ENCODE data around the gene TTN. TPM values are rescaled to one million over a fixed set of nuclear protein-coding genes. Genes with fewer than 3 reads are reported as not detected.

TTN gene
- total and polyA plus RNA-seq, 2 of the 8 experiments (the other 6 are each of a cell fraction or from before 2014, with no cell fraction given), result 0.30 to 9.7 TPM

- ChIA-PET POLR2A (ENCODE audit: partially characterized antibody) (no interaction called here), CTCF (ENCODE audit: partially characterized antibody) (interaction anchor here (0.6 kb wide), 1 partner anchor 68 kb away, joined by 3 read pairs; no protein-coding TSS in a partner anchor)
- Histone ChIP-seq H2BK12ac (ENCODE audit: low read depth, low read length) (no peak overlapping the region), H2BK20ac (ENCODE audit: low read length) (no peak overlapping the region), H2BK5ac (ENCODE audit: low read depth, low read length) (no peak overlapping the region), H2BK15ac (ENCODE audit: low read length) (no peak overlapping the region), H4K5ac (ENCODE audit: insufficient read length, low read depth, low read length) (no peak overlapping the region), H2AFZ (ENCODE audit: low read length) (no peak overlapping the region), H3K56ac (replicated peaks; ENCODE audit: insufficient read length, low read depth, low read length) (no peak overlapping the region), H3K23ac (ENCODE audit: insufficient read length) (no peak overlapping the region), H3K4me3 (ENCODE audit: extremely low read depth in 1 of 4, insufficient read depth in 2 of 4, low read depth in 3 of 4, low read length in 4 of 4) (no peak overlapping the region), H3K18ac (ENCODE audit: extremely low read depth, low read length) (no peak overlapping the region), H3K4me1 (replicated peaks in 1 of 4; ENCODE audit: control insufficient read depth in 3 of 4, insufficient read depth in 4 of 4, low read length in 3 of 4) (peaks cover 0 to 3% (median 0%) of the 10 kb centered on the region in 4 experiments; a peak in 1 of 7 replicates), H3K4me2 (ENCODE audit: insufficient read depth in 1 of 2, low read depth in 2 of 2, low read length in 2 of 2) (no peak overlapping the region), H3K36me3 (ENCODE audit: control insufficient read depth in 2 of 4, insufficient read depth in 4 of 4, low read length in 3 of 4) (no peaks in the 10 kb centered on the region), H2AK5ac (ENCODE audit: low read depth, low read length) (no peak overlapping the region), H3K14ac (ENCODE audit: insufficient read length) (no peak overlapping the region), H2BK120ac (replicated peaks; ENCODE audit: low read depth, low read length) (no peak overlapping the region), H3K79me2 (ENCODE audit: control insufficient read depth in 1 of 2, insufficient read depth in 2 of 2, low read length in 2 of 2) (no peaks in the 10 kb centered on the region), H3K27me3 (replicated peaks in 1 of 4; ENCODE audit: control insufficient read depth in 3 of 4, extremely low read depth in 1 of 4, insufficient read depth in 3 of 4, low read length in 3 of 4) (peaks cover 0 to 1% (median 0%) of the 10 kb centered on the region in 4 experiments; a peak in 1 of 7 replicates), H3K4ac (replicated peaks; ENCODE audit: insufficient read length, low read depth, low read length) (no peak overlapping the region), H3K27ac (ENCODE audit: low read depth, low read length) (no peak overlapping the region), H4K8ac (ENCODE audit: extremely low read depth, insufficient read depth, low read length) (no peak overlapping the region), H3K9me3 (ENCODE audit: insufficient read depth in 2 of 2, low read depth in 1 of 2, low read length in 1 of 2) (no peaks in the 10 kb centered on the region), H4K20me1 (replicated peaks in 1 of 2; ENCODE audit: control insufficient read depth in 1 of 2, insufficient read depth in 2 of 2, low read length in 2 of 2) (no peaks in the 10 kb centered on the region), H3K23me2 (ENCODE audit: low read depth, low read length) (no peaks in the 10 kb centered on the region), H4K91ac (replicated peaks; ENCODE audit: insufficient read length, low read length) (no peak overlapping the region), H3K9ac (replicated peaks in 1 of 4; ENCODE audit: extremely low read depth in 1 of 4, low read depth in 3 of 4, low read length in 3 of 4) (no peak overlapping the region), H3K79me1 (ENCODE audit: low read depth, low read length) (no peaks in the 10 kb centered on the region)
- FAIRE-seq (no peak), DNase-seq (ENCODE audit: low read depth in 1 of 2, low spot score in 2 of 2) (no peak)
- 87% methylated on average over 3 of the region's 3 CpGs; no CpG with 5 or more reads in 1 of the 2 experiments for WGBS, 2 experiments (ENCODE audit: extremely low coverage in 1 of 2, insufficient coverage in 1 of 2, insufficient read length in 1 of 2, insufficient replicate concordance in 2 of 2, low coverage in 1 of 2, low lambda C conversion rate in 2 of 2, missing lambda C conversion rate in 1 of 2)
Observed at GRCh38 chr2:178829981-178830380, 22.8 kb upstream of the TTN start.

All from H1 (cell line).